ENCODE results near the gene HAUS6. TPM values are rescaled to one million over a fixed set of nuclear protein-coding genes. Genes with fewer than 3 reads are reported as not detected.
"Not testable (repeated sequence)": the region's sequence is repeated elsewhere in the genome, so short reads cannot be mapped to it uniquely, and the experiment has no call there.

The HAUS6 gene, protein sequence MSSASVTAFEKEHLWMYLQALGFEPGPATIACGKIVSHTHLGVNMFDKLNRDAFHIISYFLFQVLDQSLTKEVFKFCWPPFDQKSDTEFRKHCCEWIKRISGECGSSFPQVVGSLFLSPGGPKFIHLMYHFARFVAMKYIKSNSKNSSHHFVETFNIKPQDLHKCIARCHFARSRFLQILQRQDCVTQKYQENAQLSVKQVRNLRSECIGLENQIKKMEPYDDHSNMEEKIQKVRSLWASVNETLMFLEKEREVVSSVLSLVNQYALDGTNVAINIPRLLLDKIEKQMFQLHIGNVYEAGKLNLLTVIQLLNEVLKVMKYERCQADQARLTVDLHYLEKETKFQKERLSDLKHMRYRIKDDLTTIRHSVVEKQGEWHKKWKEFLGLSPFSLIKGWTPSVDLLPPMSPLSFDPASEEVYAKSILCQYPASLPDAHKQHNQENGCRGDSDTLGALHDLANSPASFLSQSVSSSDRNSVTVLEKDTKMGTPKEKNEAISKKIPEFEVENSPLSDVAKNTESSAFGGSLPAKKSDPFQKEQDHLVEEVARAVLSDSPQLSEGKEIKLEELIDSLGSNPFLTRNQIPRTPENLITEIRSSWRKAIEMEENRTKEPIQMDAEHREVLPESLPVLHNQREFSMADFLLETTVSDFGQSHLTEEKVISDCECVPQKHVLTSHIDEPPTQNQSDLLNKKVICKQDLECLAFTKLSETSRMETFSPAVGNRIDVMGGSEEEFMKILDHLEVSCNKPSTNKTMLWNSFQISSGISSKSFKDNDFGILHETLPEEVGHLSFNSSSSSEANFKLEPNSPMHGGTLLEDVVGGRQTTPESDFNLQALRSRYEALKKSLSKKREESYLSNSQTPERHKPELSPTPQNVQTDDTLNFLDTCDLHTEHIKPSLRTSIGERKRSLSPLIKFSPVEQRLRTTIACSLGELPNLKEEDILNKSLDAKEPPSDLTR
- 12.3 and 14.4 TPM in 2 replicates for total RNA-seq (2014; rRNA removed)
- percentile 76 among the genes with signal in this experiment for Bru-seq, nascent RNA
- percentile 85 among the genes with signal in this experiment for BruChase-seq, experiment 1, labeled RNA remaining after a 6-hour chase
- percentile 79 among the genes with signal in this experiment for BruChase-seq, experiment 2, labeled RNA remaining after a 2-hour chase
- long read RNA-seq, full-length matches to known transcripts: 9 of 19 reads
- long read RNA-seq, partial matches to known transcripts: 5 of 19 reads
- long read RNA-seq, other reads (novel, unspliced or antisense): 5 of 19 reads

DNA sequence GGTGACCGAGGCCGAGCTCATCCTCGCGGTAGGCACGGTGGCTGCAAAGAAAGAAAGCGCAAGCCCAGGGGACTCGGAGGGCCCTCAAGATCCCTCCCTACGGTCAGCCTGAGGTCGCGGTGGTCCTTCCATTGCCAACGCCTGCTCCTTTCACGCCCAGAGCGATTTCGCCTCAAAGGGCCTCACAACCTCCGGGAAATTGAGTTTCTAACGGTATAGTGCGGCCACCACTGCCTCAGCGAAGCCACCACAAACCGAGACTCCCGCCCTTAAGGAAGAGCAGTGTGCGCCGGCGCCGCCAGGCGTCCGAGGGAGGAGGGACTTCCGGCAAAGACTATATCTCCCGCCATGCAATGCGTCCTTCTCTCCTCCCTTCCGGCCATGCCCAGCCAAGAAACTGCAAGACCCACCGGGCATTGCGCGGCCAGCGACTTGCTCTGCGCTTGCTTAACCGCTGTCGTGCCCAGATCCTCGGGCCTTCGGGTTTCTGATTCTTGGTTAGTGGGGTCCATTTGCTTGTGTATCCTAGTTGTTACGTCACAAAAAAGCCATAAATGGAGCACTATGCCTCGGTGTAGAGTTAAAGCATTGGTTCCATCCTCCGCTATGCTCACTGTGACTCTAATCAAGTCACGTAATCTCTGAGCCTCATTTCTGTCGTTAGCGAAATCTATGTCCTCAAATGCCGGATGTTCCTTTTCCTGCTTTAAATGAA, at the start of gene HAUS6:
Gene HAUS6 (minus strand): TSS at position 274 of the 715 bp plus-strand sequence. CDS start 253 bp downstream, at position 21.
- Histone ChIP-seq H3K36me3 (ENCODE audit: low read depth, low read length) (no peaks in the 10 kb centered on the region), H3K9me2 (replicated peaks; ENCODE audit: low read length) (no peaks in the 10 kb centered on the region), H3K9ac (ENCODE audit: low read length) (peak within 1 kb of the TSS; percentile 88), H3K4me3 (ENCODE audit: low read length) (peak within 1 kb of the TSS; percentile 83), H3K79me2 (ENCODE audit: low read length) (peaks cover 48% of the 10 kb centered on the region), H3K27ac (ENCODE audit: low read length) (peak within 1 kb of the TSS; percentile 31), H3F3A (ENCODE audit: low read length, unreplicated experiment) (no peaks in the 10 kb centered on the region), H3K4me2 (ENCODE audit: low read length) (peak within 1 kb of the TSS; percentile 92), H4K20me1 (ENCODE audit: low read length) (peaks cover 7% of the 10 kb centered on the region; the same call in 1 of the 2 replicates), H2AFZ (ENCODE audit: low read length) (peak within 1 kb of the TSS; percentile 93), H3K27me3 (ENCODE audit: low read length) (no peaks in the 10 kb centered on the region), H3K9me3 (ENCODE audit: low read length) (no peaks in the 10 kb centered on the region), H3K4me1 (ENCODE audit: insufficient read depth, low read length) (peaks cover 7% of the 10 kb centered on the region; the same call in 1 of the 2 replicates)
- intact Hi-C loops (cut with micrococcal nuclease): loop anchor here (5.0 to 10.0 kb wide), 2 partner anchors 70 to 132 kb away; partner anchors contain the start of gene DENND4C
- POLR2A ChIA-PET (ENCODE audit: unreplicated experiment): interaction anchor here (0.6 kb wide), 1 partner anchor 93 kb away, joined by 3 read pairs; no protein-coding TSS in a partner anchor
- DNase-seq (peak; percentile 91), ATAC-seq (peak; percentile 94)
- TF ChIP-seq CTCF (conservative IDR thresholded peaks at IDR 0.05; ENCODE audit: low read depth, low read length): no peak
- no peak for TF ChIP-seq EZH2phosphoT487 (IDR thresholded peaks at IDR 0.05; ENCODE audit: borderline replicate concordance, low read length)
- TF ChIP-seq EZH2 (IDR thresholded peaks at IDR 0.05; ENCODE audit: low read length, unreplicated experiment): no peak
- CTCF ChIA-PET: no interaction called here
- TSS peak; percentile 98 for BruUV-seq (replicated peaks)

- BruUV-seq (replicated peaks); H3F3A ChIP-seq (ENCODE audit: low read length, unreplicated experiment); H3K4me1 ChIP-seq (ENCODE audit: insufficient read depth, low read length); H3K4me3 ChIP-seq (ENCODE audit: low read length); H3K27ac ChIP-seq (ENCODE audit: low read length); H3K4me2 ChIP-seq (ENCODE audit: low read length); H3K79me2 ChIP-seq (ENCODE audit: low read length); ATAC-seq; H2AFZ ChIP-seq (ENCODE audit: low read length); H3K36me3 ChIP-seq (ENCODE audit: low read depth, low read length); H3K9me2 ChIP-seq (replicated peaks; ENCODE audit: low read length); POLR2A ChIA-PET (ENCODE audit: unreplicated experiment); H3K9me3 ChIP-seq (ENCODE audit: low read length); intact Hi-C loops (cut with micrococcal nuclease); DNase-seq; H3K27me3 ChIP-seq (ENCODE audit: low read length); CTCF ChIA-PET; H3K9ac ChIP-seq (ENCODE audit: low read length); H4K20me1 ChIP-seq (ENCODE audit: low read length): not testable (repeated sequence)
These were observed 49.4 kb upstream of the HAUS6 start for GRCh38 chr9:19152160-19152498.

Data from PC-3 (cell line).